ENCODE results near the gene TP53TG5.

Gene TP53TG5

GRCh38 chr20:45405571-45406259 lies 27.6 kb upstream of the TP53TG5 start:
- Histone ChIP-seq H3K4me3 (ENCODE audit: low read length in 2 of 2) (peak overlapping the region; percentile 80 to 87), H3K9me3 (ENCODE audit: control insufficient read depth in 2 of 2, low read length in 2 of 2) (no peaks in the 10 kb centered on the region), H3K36me3 (ENCODE audit: control insufficient read depth in 2 of 2, insufficient read depth in 2 of 2, low read length in 2 of 2) (peaks cover 11 to 17% of the 10 kb centered on the region in 2 donors), H3K27ac (ENCODE audit: low read depth in 2 of 2, low read length in 2 of 2) (peak overlapping the region; percentile 89 to 94), H3K4me1 (ENCODE audit: control insufficient read depth in 2 of 2, insufficient read depth in 2 of 2, low read length in 2 of 2) (peaks cover 38 to 39% of the 10 kb centered on the region in 2 donors), H3K27me3 (ENCODE audit: control insufficient read depth in 2 of 2, insufficient read depth in 2 of 2, low read length in 2 of 2) (no peaks in the 10 kb centered on the region), H3K9ac (ENCODE audit: low read depth in 1 of 2, low read length in 2 of 2) (peak overlapping the region; percentile 92 to 95)

- Histone ChIP-seq H3K9ac (ENCODE audit: low read depth in 1 of 2, low read length in 2 of 2) (no peak overlapping the region), H3K4me1 (ENCODE audit: control insufficient read depth in 2 of 2, insufficient read depth in 2 of 2, low read length in 2 of 2) (peaks cover 25 to 26% of the 10 kb centered on the region in 2 donors), H3K27me3 (ENCODE audit: control insufficient read depth in 2 of 2, insufficient read depth in 2 of 2, low read length in 2 of 2) (no peaks in the 10 kb centered on the region), H3K27ac (ENCODE audit: low read depth in 2 of 2, low read length in 2 of 2) (no peak overlapping the region), H3K4me3 (ENCODE audit: low read length in 2 of 2) (no peak overlapping the region), H3K36me3 (ENCODE audit: control insufficient read depth in 2 of 2, insufficient read depth in 2 of 2, low read length in 2 of 2) (peaks cover 1 to 6% of the 10 kb centered on the region in 2 donors), H3K9me3 (ENCODE audit: control insufficient read depth in 2 of 2, low read length in 2 of 2) (peaks cover 0 to 4% of the 10 kb centered on the region in 2 donors)
Observed at GRCh38 chr20:45404438-45404837, 26.3 kb upstream of the TP53TG5 start.

- no peak overlapping the region for H3K9ac ChIP-seq (ENCODE audit: low read depth in 1 of 2, low read length in 2 of 2)
- H3K4me3 ChIP-seq (ENCODE audit: low read length in 2 of 2): no peak overlapping the region
- H3K27ac ChIP-seq (ENCODE audit: low read depth in 2 of 2, low read length in 2 of 2): no peak overlapping the region
- peaks cover 11 to 13% of the 10 kb centered on the region in 2 donors for H3K4me1 ChIP-seq (ENCODE audit: control insufficient read depth in 2 of 2, insufficient read depth in 2 of 2, low read length in 2 of 2)
- H3K27me3 ChIP-seq (ENCODE audit: control insufficient read depth in 2 of 2, insufficient read depth in 2 of 2, low read length in 2 of 2): no peaks in the 10 kb centered on the region
- H3K9me3 ChIP-seq (ENCODE audit: control insufficient read depth in 2 of 2, low read length in 2 of 2): peaks cover 0 to 4% of the 10 kb centered on the region in 2 donors
- no peaks in the 10 kb centered on the region for H3K36me3 ChIP-seq (ENCODE audit: control insufficient read depth in 2 of 2, insufficient read depth in 2 of 2, low read length in 2 of 2)
Observed at GRCh38 chr20:45402946-45403345, 24.8 kb upstream of the TP53TG5 start.

- H3K36me3 ChIP-seq (ENCODE audit: control insufficient read depth in 2 of 2, insufficient read depth in 2 of 2, low read length in 2 of 2): no peaks in the 10 kb centered on the region
- H3K27ac ChIP-seq (ENCODE audit: low read depth in 2 of 2, low read length in 2 of 2): no peak overlapping the region
- no peaks in the 10 kb centered on the region for H3K27me3 ChIP-seq (ENCODE audit: control insufficient read depth in 2 of 2, insufficient read depth in 2 of 2, low read length in 2 of 2)
- no peak overlapping the region for H3K9ac ChIP-seq (ENCODE audit: low read depth in 1 of 2, low read length in 2 of 2)
- H3K9me3 ChIP-seq (ENCODE audit: control insufficient read depth in 2 of 2, low read length in 2 of 2): peaks cover 0 to 4% of the 10 kb centered on the region in 2 donors
- H3K4me1 ChIP-seq (ENCODE audit: control insufficient read depth in 2 of 2, insufficient read depth in 2 of 2, low read length in 2 of 2): peaks cover 3 to 6% of the 10 kb centered on the region in 2 donors
- no peak overlapping the region for H3K4me3 ChIP-seq (ENCODE audit: low read length in 2 of 2)
Observed at GRCh38 chr20:45400346-45401031, 22.4 kb upstream of the TP53TG5 start.

- Histone ChIP-seq H3K4me3 (ENCODE audit: low read length in 2 of 2) (no peak overlapping the region), H3K4me1 (ENCODE audit: control insufficient read depth in 2 of 2, insufficient read depth in 2 of 2, low read length in 2 of 2) (no peaks in the 10 kb centered on the region), H3K9ac (ENCODE audit: low read depth in 1 of 2, low read length in 2 of 2) (no peak overlapping the region), H3K36me3 (ENCODE audit: control insufficient read depth in 2 of 2, insufficient read depth in 2 of 2, low read length in 2 of 2) (no peaks in the 10 kb centered on the region), H3K9me3 (ENCODE audit: control insufficient read depth in 2 of 2, low read length in 2 of 2) (peaks cover 0 to 4% of the 10 kb centered on the region in 2 donors), H3K27ac (ENCODE audit: low read depth in 2 of 2, low read length in 2 of 2) (no peak overlapping the region), H3K27me3 (ENCODE audit: control insufficient read depth in 2 of 2, insufficient read depth in 2 of 2, low read length in 2 of 2) (no peaks in the 10 kb centered on the region)
Observed at GRCh38 chr20:45399018-45399417, 20.9 kb upstream of the TP53TG5 start.

- H3K9ac ChIP-seq (ENCODE audit: low read depth in 1 of 2, low read length in 2 of 2): no peak overlapping the region
- H3K4me3 ChIP-seq (ENCODE audit: low read length in 2 of 2): no peak overlapping the region
- H3K4me1 ChIP-seq (ENCODE audit: control insufficient read depth in 2 of 2, insufficient read depth in 2 of 2, low read length in 2 of 2): no peaks in the 10 kb centered on the region
- H3K36me3 ChIP-seq (ENCODE audit: control insufficient read depth in 2 of 2, insufficient read depth in 2 of 2, low read length in 2 of 2): no peaks in the 10 kb centered on the region
- no peak overlapping the region for H3K27ac ChIP-seq (ENCODE audit: low read depth in 2 of 2, low read length in 2 of 2)
- no peaks in the 10 kb centered on the region for H3K27me3 ChIP-seq (ENCODE audit: control insufficient read depth in 2 of 2, insufficient read depth in 2 of 2, low read length in 2 of 2)
- H3K9me3 ChIP-seq (ENCODE audit: control insufficient read depth in 2 of 2, low read length in 2 of 2): no peaks in the 10 kb centered on the region
Observed at GRCh38 chr20:45395114-45395415, 16.9 kb upstream of the TP53TG5 start.

- H3K27me3 ChIP-seq (ENCODE audit: control insufficient read depth in 2 of 2, insufficient read depth in 2 of 2, low read length in 2 of 2): no peaks in the 10 kb centered on the region
- H3K4me1 ChIP-seq (ENCODE audit: control insufficient read depth in 2 of 2, insufficient read depth in 2 of 2, low read length in 2 of 2): no peaks in the 10 kb centered on the region
- no peak overlapping the region for H3K4me3 ChIP-seq (ENCODE audit: low read length in 2 of 2)
- H3K9ac ChIP-seq (ENCODE audit: low read depth in 1 of 2, low read length in 2 of 2): no peak overlapping the region
- H3K36me3 ChIP-seq (ENCODE audit: control insufficient read depth in 2 of 2, insufficient read depth in 2 of 2, low read length in 2 of 2): no peaks in the 10 kb centered on the region
- H3K9me3 ChIP-seq (ENCODE audit: control insufficient read depth in 2 of 2, low read length in 2 of 2): no peaks in the 10 kb centered on the region
- no peak overlapping the region for H3K27ac ChIP-seq (ENCODE audit: low read depth in 2 of 2, low read length in 2 of 2)
Observed at GRCh38 chr20:45394221-45395113, 16.3 kb upstream of the TP53TG5 start.

- Histone ChIP-seq H3K9ac (ENCODE audit: low read depth in 1 of 2, low read length in 2 of 2) (no peak overlapping the region), H3K4me1 (ENCODE audit: control insufficient read depth in 2 of 2, insufficient read depth in 2 of 2, low read length in 2 of 2) (no peaks in the 10 kb centered on the region), H3K27me3 (ENCODE audit: control insufficient read depth in 2 of 2, insufficient read depth in 2 of 2, low read length in 2 of 2) (no peaks in the 10 kb centered on the region), H3K36me3 (ENCODE audit: control insufficient read depth in 2 of 2, insufficient read depth in 2 of 2, low read length in 2 of 2) (no peaks in the 10 kb centered on the region), H3K9me3 (ENCODE audit: control insufficient read depth in 2 of 2, low read length in 2 of 2) (no peaks in the 10 kb centered on the region), H3K27ac (ENCODE audit: low read depth in 2 of 2, low read length in 2 of 2) (no peak overlapping the region), H3K4me3 (ENCODE audit: low read length in 2 of 2) (no peak overlapping the region)
Observed at GRCh38 chr20:45392733-45393132, 14.6 kb upstream of the TP53TG5 start.

GRCh38 chr20:45391559-45391958 lies 13.4 kb upstream of the TP53TG5 start:
- no peaks in the 10 kb centered on the region for H3K9me3 ChIP-seq (ENCODE audit: control insufficient read depth in 2 of 2, low read length in 2 of 2)
- H3K9ac ChIP-seq (ENCODE audit: low read depth in 1 of 2, low read length in 2 of 2): no peak overlapping the region
- H3K36me3 ChIP-seq (ENCODE audit: control insufficient read depth in 2 of 2, insufficient read depth in 2 of 2, low read length in 2 of 2): no peaks in the 10 kb centered on the region
- no peak overlapping the region for H3K4me3 ChIP-seq (ENCODE audit: low read length in 2 of 2)
- no peaks in the 10 kb centered on the region for H3K27me3 ChIP-seq (ENCODE audit: control insufficient read depth in 2 of 2, insufficient read depth in 2 of 2, low read length in 2 of 2)
- no peak overlapping the region for H3K27ac ChIP-seq (ENCODE audit: low read depth in 2 of 2, low read length in 2 of 2)
- H3K4me1 ChIP-seq (ENCODE audit: control insufficient read depth in 2 of 2, insufficient read depth in 2 of 2, low read length in 2 of 2): no peaks in the 10 kb centered on the region

- Histone ChIP-seq H3K36me3 (ENCODE audit: control insufficient read depth in 2 of 2, insufficient read depth in 2 of 2, low read length in 2 of 2) (no peaks in the 10 kb centered on the region), H3K27me3 (ENCODE audit: control insufficient read depth in 2 of 2, insufficient read depth in 2 of 2, low read length in 2 of 2) (no peaks in the 10 kb centered on the region), H3K4me1 (ENCODE audit: control insufficient read depth in 2 of 2, insufficient read depth in 2 of 2, low read length in 2 of 2) (no peaks in the 10 kb centered on the region), H3K9me3 (ENCODE audit: control insufficient read depth in 2 of 2, low read length in 2 of 2) (no peaks in the 10 kb centered on the region), H3K27ac (ENCODE audit: low read depth in 2 of 2, low read length in 2 of 2) (no peak overlapping the region), H3K9ac (ENCODE audit: low read depth in 1 of 2, low read length in 2 of 2) (no peak overlapping the region), H3K4me3 (ENCODE audit: low read length in 2 of 2) (no peak overlapping the region)
Observed at GRCh38 chr20:45390931-45391330, 12.8 kb upstream of the TP53TG5 start.
